GM21381 (cell line): Measurements from ENCODE around the gene SLC25A41.

Experiments
- ATAC-seq: cut with Tn5 transposase; IDR thresholded peaks from one replicate; pipeline ENCODE4 v1.9.1; 2021; ENCODE audit warnings: mild to moderate bottlenecking, moderate library complexity; ENCODE audit not compliant: unreplicated experiment

Gene SLC25A41

GRCh38 chr19:6460099-6460884, 26.7 kb upstream of the SLC25A41 start:
- ATAC-seq = peak; percentile 72

GRCh38 chr19:6459262-6460098, 25.9 kb upstream of the SLC25A41 start, which contains the start of gene SLC25A23:
Gene SLC25A23 (minus strand): TSS chr19:6459792. CDS start chr19:6459628, 164 bp downstream.
- ATAC-seq = peak; percentile 36

GRCh38 chr19:6458695-6459261, 25.2 kb upstream of the SLC25A41 start:
- ATAC-seq = no peak

- no peak for ATAC-seq
Observed at GRCh38 chr19:6457958-6458694, 24.6 kb upstream of the SLC25A41 start.

- no peak for ATAC-seq
Observed at GRCh38 chr19:6455924-6456323, 22.4 kb upstream of the SLC25A41 start.

- ATAC-seq = no peak
Observed at GRCh38 chr19:6453951-6454565, 20.5 kb upstream of the SLC25A41 start.

GRCh38 chr19:6452899-6453298, 19.3 kb upstream of the SLC25A41 start:
- ATAC-seq = no peak

GRCh38 chr19:6452223-6452614, 18.7 kb upstream of the SLC25A41 start:
- no peak for ATAC-seq

- ATAC-seq = no peak
Observed at GRCh38 chr19:6451583-6452222, 18.1 kb upstream of the SLC25A41 start.

GRCh38 chr19:6450166-6450565, 16.6 kb upstream of the SLC25A41 start:
- no peak for ATAC-seq

- no peak for ATAC-seq
Observed at GRCh38 chr19:6448045-6448444, 14.5 kb upstream of the SLC25A41 start.

- ATAC-seq = no peak
Observed at GRCh38 chr19:6446452-6446851, 12.9 kb upstream of the SLC25A41 start.

- no peak for ATAC-seq
Observed at GRCh38 chr19:6443986-6444385, 10.4 kb upstream of the SLC25A41 start.

- no peak for ATAC-seq
Observed at GRCh38 chr19:6442087-6442688, 8.6 kb upstream of the SLC25A41 start.

- ATAC-seq = no peak
Observed at GRCh38 chr19:6440905-6441304, 7.3 kb upstream of the SLC25A41 start.

GRCh38 chr19:6439743-6440142, 6.2 kb upstream of the SLC25A41 start:
- ATAC-seq = no peak

- no peak for ATAC-seq
Observed at GRCh38 chr19:6433165-6433564, 398 bp downstream of the SLC25A41 start.

- ATAC-seq = no peak
Observed at GRCh38 chr19:6431891-6432290, 1.7 kb downstream of the SLC25A41 start.

- no peak for ATAC-seq
Observed at GRCh38 chr19:6429419-6430221, 3.9 kb downstream of the SLC25A41 start.
